Neural progenitor cell (in vitro differentiated cells): ENCODE data around the gene ASIC5. TPM values are rescaled to one million over a fixed set of nuclear protein-coding genes. Genes with fewer than 3 reads are reported as not detected.

Experiments used
- DNase-seq: peaks from one replicate; pipeline ENCODE4 v3.0.0-alpha.2; 2016; ENCODE audit warnings: low spot score
- H2AFZ ChIP-seq: fragments of 200-600 bp; sonication (generic); replicated peaks from 2 replicates; pipeline ENCODE4 v1.6.1; 2016; ENCODE audit warnings: antibody characterized with exemption
- H3F3A ChIP-seq: fragments of 200-600 bp; sonication (generic); 2 replicates; pipeline ENCODE4 v1.6.1; 2016; ENCODE audit warnings: antibody characterized with exemption, low read depth
- H3K27ac ChIP-seq: fragments of 200-600 bp; sonication (generic); 2 replicates; pipeline ENCODE4 v1.5.1; 2016; ENCODE audit warnings: mild to moderate bottlenecking
- H3K27me3 ChIP-seq: fragments of 200-600 bp; sonication (generic); 2 replicates; pipeline ENCODE4 v1.6.1; 2016; ENCODE audit warnings: mild to moderate bottlenecking, moderate library complexity
- H3K36me3 ChIP-seq: fragments of 200-600 bp; sonication (generic); 2 replicates; pipeline ENCODE4 v1.5.1; 2016
- H3K4me1 ChIP-seq: fragments of 200-600 bp; sonication (generic); 2 replicates; pipeline ENCODE4 v1.6.1; 2016; ENCODE audit warnings: mixed run types
- H3K4me2 ChIP-seq: fragments of 200-600 bp; sonication (generic); 2 replicates; pipeline ENCODE4 v1.6.1; 2016
- H3K4me3 ChIP-seq: fragments of 200-600 bp; sonication (generic); 2 replicates; pipeline ENCODE4 v1.5.1; 2016
- H3K79me2 ChIP-seq: fragments of 200-600 bp; sonication (generic); 2 replicates; pipeline ENCODE4 v1.6.1; 2016; ENCODE audit warnings: low read depth
- H3K9ac ChIP-seq: fragments of 200-600 bp; sonication (generic); 2 replicates; pipeline ENCODE4 v1.6.1; 2016
- H3K9me3 ChIP-seq: fragments of 200-600 bp; sonication (generic); 2 replicates; pipeline ENCODE4 v1.5.1; 2016; ENCODE audit warnings: low read depth
- H4K20me1 ChIP-seq: fragments of 200-600 bp; sonication (generic); 2 replicates; pipeline ENCODE4 v1.6.1; 2016; ENCODE audit warnings: low read depth
- H3K27ac Mint-ChIP-seq: 3 replicates; pipeline ENCODE4 v1.8.0; 2021; ENCODE audit warnings: mixed read lengths
- H3K27me3 Mint-ChIP-seq: 2 replicates; pipeline ENCODE4 v1.8.0; 2022; ENCODE audit warnings: low read depth, mild to moderate bottlenecking, inconsistent platforms, moderate library complexity, mixed read lengths; ENCODE audit not compliant: insufficient read depth
- H3K36me3 Mint-ChIP-seq: 3 replicates; pipeline ENCODE4 v1.8.0; 2021; ENCODE audit warnings: mixed read lengths
- H3K4me1 Mint-ChIP-seq: 3 replicates; pipeline ENCODE4 v1.8.0; 2021; ENCODE audit warnings: mixed read lengths
- H3K4me3 Mint-ChIP-seq: 3 replicates; pipeline ENCODE4 v1.8.0; 2021; ENCODE audit warnings: mild to moderate bottlenecking, moderate library complexity, mixed read lengths
- H3K9me3 Mint-ChIP-seq: 3 replicates; pipeline ENCODE4 v1.8.0; 2020; ENCODE audit warnings: mixed read lengths
- EZH2 ChIP-seq: fragments of 200-600 bp; sonication (generic); IDR thresholded peaks from 2 replicates; pipeline ENCODE4 v1.6.1; 2017; ENCODE audit warnings: antibody characterized with exemption, mild to moderate bottlenecking, moderate library complexity
- EZH2phosphoT487 ChIP-seq: fragments of 200-600 bp; sonication (generic); IDR thresholded peaks from 2 replicates; pipeline ENCODE4 v1.6.1; 2017; ENCODE audit warnings: antibody characterized with exemption
- total RNA-seq: library from RNA; depleted of rRNA; stranded (reverse); fragments of >200 nt; gene quantifications from 2 replicates; pipeline ENCODE4 v1.2.3, GENCODE V29; 2015; ENCODE audit warnings: low replicate concordance
- TF ChIP-seq, protein P1 (sequence below): fragments of 200-600 bp; sonication (generic); IDR thresholded peaks from 2 replicates; pipeline ENCODE4 v1.5.1; 2017; ENCODE audit warnings: antibody characterized with exemption, mild to moderate bottlenecking

ASIC5 gene
- total RNA-seq, 1 donor from 2014 or later = not detected

- H3K27ac ChIP-seq = no peak overlapping the region
- no peak overlapping the region for H3K4me3 ChIP-seq
- TF ChIP-seq EZH2phosphoT487 = no peak
- no peak for TF ChIP-seq EZH2
- TF ChIP-seq, protein P1, sequence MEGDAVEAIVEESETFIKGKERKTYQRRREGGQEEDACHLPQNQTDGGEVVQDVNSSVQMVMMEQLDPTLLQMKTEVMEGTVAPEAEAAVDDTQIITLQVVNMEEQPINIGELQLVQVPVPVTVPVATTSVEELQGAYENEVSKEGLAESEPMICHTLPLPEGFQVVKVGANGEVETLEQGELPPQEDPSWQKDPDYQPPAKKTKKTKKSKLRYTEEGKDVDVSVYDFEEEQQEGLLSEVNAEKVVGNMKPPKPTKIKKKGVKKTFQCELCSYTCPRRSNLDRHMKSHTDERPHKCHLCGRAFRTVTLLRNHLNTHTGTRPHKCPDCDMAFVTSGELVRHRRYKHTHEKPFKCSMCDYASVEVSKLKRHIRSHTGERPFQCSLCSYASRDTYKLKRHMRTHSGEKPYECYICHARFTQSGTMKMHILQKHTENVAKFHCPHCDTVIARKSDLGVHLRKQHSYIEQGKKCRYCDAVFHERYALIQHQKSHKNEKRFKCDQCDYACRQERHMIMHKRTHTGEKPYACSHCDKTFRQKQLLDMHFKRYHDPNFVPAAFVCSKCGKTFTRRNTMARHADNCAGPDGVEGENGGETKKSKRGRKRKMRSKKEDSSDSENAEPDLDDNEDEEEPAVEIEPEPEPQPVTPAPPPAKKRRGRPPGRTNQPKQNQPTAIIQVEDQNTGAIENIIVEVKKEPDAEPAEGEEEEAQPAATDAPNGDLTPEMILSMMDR = no peak
- H3F3A ChIP-seq = no peaks in the 10 kb centered on the region
- no peaks in the 10 kb centered on the region for H3K36me3 ChIP-seq
- Mint-ChIP-seq H3K27ac (no peak overlapping the region), H3K36me3 (peaks cover 3% of the 10 kb centered on the region), H3K4me1 (no peaks in the 10 kb centered on the region), H3K27me3 (peaks cover 2% of the 10 kb centered on the region), H3K4me3 (no peak overlapping the region), H3K9me3 (peaks cover 14% of the 10 kb centered on the region)
- no peaks in the 10 kb centered on the region for H3K27me3 ChIP-seq
- H3K9ac ChIP-seq = no peak overlapping the region
- no peak for DNase-seq
- H3K79me2 ChIP-seq = no peaks in the 10 kb centered on the region
- no peaks in the 10 kb centered on the region for H4K20me1 ChIP-seq
- no peaks in the 10 kb centered on the region for H3K9me3 ChIP-seq
- H3K4me2 ChIP-seq = no peak overlapping the region
- no peak overlapping the region for H2AFZ ChIP-seq
- H3K4me1 ChIP-seq = no peaks in the 10 kb centered on the region
Observed at GRCh38 chr4:155891058-155891457, 25.0 kb upstream of the ASIC5 start.

GRCh38 chr4:155889946-155890345, 23.9 kb upstream of the ASIC5 start:
- Histone ChIP-seq H3F3A (no peaks in the 10 kb centered on the region), H3K4me3 (no peak overlapping the region), H3K4me1 (no peaks in the 10 kb centered on the region), H3K9me3 (no peaks in the 10 kb centered on the region), H3K79me2 (no peaks in the 10 kb centered on the region), H3K4me2 (no peak overlapping the region), H3K9ac (no peak overlapping the region), H3K27me3 (no peaks in the 10 kb centered on the region), H4K20me1 (no peaks in the 10 kb centered on the region), H3K36me3 (no peaks in the 10 kb centered on the region), H3K27ac (no peak overlapping the region), H2AFZ (no peak overlapping the region)
- Mint-ChIP-seq H3K4me1 (no peaks in the 10 kb centered on the region), H3K27ac (no peak overlapping the region), H3K9me3 (peaks cover 14% of the 10 kb centered on the region), H3K36me3 (peaks cover 3% of the 10 kb centered on the region), H3K27me3 (no peaks in the 10 kb centered on the region), H3K4me3 (no peak overlapping the region)
- no peak for DNase-seq
- no peak for TF ChIP-seq EZH2phosphoT487
- no peak for TF ChIP-seq EZH2
- TF ChIP-seq, protein P1 = no peak

GRCh38 chr4:155889031-155889793, 23.1 kb upstream of the ASIC5 start:
- H3K4me1 Mint-ChIP-seq = no peaks in the 10 kb centered on the region
- no peaks in the 10 kb centered on the region for H3K4me1 ChIP-seq
- no peak overlapping the region for H3K4me3 Mint-ChIP-seq
- H3K4me2 ChIP-seq = no peak overlapping the region
- no peak for DNase-seq
- H3K27ac Mint-ChIP-seq = no peak overlapping the region
- no peak overlapping the region for H2AFZ ChIP-seq
- H3K27me3 Mint-ChIP-seq = no peaks in the 10 kb centered on the region
- H3K36me3 ChIP-seq = no peaks in the 10 kb centered on the region
- H3K27me3 ChIP-seq = no peaks in the 10 kb centered on the region
- H3K9me3 Mint-ChIP-seq = peaks cover 14% of the 10 kb centered on the region
- no peak overlapping the region for H3K9ac ChIP-seq
- H3K9me3 ChIP-seq = no peaks in the 10 kb centered on the region
- no peaks in the 10 kb centered on the region for H4K20me1 ChIP-seq
- H3F3A ChIP-seq = no peaks in the 10 kb centered on the region
- H3K36me3 Mint-ChIP-seq = peaks cover 3% of the 10 kb centered on the region
- TF ChIP-seq EZH2 = no peak
- no peak for TF ChIP-seq EZH2phosphoT487
- TF ChIP-seq, protein P1 = no peak
- no peak overlapping the region for H3K27ac ChIP-seq
- no peaks in the 10 kb centered on the region for H3K79me2 ChIP-seq
- H3K4me3 ChIP-seq = no peak overlapping the region
